B cell (primary cell): Measurements from ENCODE around the gene PTPRE.

ENCODE experiments used
- EZH2 ChIP-seq: IDR thresholded peaks from 2 replicates; pipeline ENCODE4 v1.6.1; 2012; ENCODE audit warnings: borderline replicate concordance, low read depth, mild to moderate bottlenecking, moderate library complexity, low read length; ENCODE audit not compliant: insufficient read depth, poor library complexity, severe bottlenecking
- TF ChIP-seq, protein P1 (sequence below): fragments of 200-600 bp; IDR thresholded peaks from one replicate; pipeline ENCODE4 v1.8.0; 2022; ENCODE audit warnings: antibody characterized with exemption, mild to moderate bottlenecking

- TF ChIP-seq, protein P1, sequence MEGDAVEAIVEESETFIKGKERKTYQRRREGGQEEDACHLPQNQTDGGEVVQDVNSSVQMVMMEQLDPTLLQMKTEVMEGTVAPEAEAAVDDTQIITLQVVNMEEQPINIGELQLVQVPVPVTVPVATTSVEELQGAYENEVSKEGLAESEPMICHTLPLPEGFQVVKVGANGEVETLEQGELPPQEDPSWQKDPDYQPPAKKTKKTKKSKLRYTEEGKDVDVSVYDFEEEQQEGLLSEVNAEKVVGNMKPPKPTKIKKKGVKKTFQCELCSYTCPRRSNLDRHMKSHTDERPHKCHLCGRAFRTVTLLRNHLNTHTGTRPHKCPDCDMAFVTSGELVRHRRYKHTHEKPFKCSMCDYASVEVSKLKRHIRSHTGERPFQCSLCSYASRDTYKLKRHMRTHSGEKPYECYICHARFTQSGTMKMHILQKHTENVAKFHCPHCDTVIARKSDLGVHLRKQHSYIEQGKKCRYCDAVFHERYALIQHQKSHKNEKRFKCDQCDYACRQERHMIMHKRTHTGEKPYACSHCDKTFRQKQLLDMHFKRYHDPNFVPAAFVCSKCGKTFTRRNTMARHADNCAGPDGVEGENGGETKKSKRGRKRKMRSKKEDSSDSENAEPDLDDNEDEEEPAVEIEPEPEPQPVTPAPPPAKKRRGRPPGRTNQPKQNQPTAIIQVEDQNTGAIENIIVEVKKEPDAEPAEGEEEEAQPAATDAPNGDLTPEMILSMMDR: no peak
- TF ChIP-seq EZH2: no peak
Observed at GRCh38 chr10:127892743-127893142, 14.2 kb upstream of the PTPRE start, which contains the start of gene CLRN3.
